DOHH2 (cell line): ENCODE results near the gene NXT1.

Experiments used
- EZH2phosphoT487 ChIP-seq: fragments of 200-600 bp; sonication (generic); IDR thresholded peaks from 2 replicates; pipeline ENCODE4 v1.6.1; 2017; ENCODE audit warnings: borderline replicate concordance, mild to moderate bottlenecking, antibody characterized with exemption, low read length, moderate library complexity, mixed read lengths
- TF ChIP-seq, protein P1 (sequence below): fragments of 200-600 bp; sonication (generic); IDR thresholded peaks from one replicate; pipeline ENCODE4 v1.5.1; 2014; ENCODE audit warnings: antibody characterized with exemption, mild to moderate bottlenecking, low read depth, low read length; ENCODE audit not compliant: poor library complexity, severe bottlenecking

DNA sequence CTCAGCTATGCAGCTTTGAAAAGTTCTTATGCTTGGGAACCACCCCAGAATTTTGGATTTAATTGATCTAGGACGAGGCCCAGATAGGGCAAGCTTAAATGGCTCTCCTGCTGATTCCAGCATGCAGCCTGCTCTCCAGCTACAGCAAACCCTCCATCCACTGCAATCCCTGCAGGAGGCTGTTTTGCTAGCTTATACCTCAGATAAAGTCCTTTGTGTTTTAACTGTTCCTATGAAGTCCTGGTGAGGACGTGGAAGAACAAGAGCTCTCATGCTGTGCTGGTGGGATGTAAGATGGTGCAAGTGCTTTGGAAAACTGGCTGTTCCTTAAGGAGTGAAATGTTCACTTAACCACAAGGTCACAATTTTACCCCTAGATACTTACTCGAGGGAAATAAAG lies 25.5 kb upstream of the NXT1 start:
- TF ChIP-seq, protein P1, sequence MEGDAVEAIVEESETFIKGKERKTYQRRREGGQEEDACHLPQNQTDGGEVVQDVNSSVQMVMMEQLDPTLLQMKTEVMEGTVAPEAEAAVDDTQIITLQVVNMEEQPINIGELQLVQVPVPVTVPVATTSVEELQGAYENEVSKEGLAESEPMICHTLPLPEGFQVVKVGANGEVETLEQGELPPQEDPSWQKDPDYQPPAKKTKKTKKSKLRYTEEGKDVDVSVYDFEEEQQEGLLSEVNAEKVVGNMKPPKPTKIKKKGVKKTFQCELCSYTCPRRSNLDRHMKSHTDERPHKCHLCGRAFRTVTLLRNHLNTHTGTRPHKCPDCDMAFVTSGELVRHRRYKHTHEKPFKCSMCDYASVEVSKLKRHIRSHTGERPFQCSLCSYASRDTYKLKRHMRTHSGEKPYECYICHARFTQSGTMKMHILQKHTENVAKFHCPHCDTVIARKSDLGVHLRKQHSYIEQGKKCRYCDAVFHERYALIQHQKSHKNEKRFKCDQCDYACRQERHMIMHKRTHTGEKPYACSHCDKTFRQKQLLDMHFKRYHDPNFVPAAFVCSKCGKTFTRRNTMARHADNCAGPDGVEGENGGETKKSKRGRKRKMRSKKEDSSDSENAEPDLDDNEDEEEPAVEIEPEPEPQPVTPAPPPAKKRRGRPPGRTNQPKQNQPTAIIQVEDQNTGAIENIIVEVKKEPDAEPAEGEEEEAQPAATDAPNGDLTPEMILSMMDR = no peak
- no peak for TF ChIP-seq EZH2phosphoT487
